Measurements from ENCODE around the gene METTL8.

DNA sequence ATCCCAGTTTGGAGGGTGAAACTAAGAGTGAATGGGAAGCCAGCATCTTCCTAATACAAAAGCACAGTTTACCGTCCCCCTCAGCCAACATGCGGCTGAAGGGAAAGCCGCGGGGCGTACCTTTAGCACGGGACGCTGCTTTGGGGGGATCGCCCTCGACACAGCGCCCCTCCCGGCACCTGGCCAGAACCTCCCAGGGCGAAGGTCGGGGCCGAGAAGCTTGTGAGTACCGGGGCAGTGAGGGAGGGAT, at the start of gene METTL8:
- TF ChIP-seq POLR2AphosphoS5 (IDR thresholded peaks at IDR 0.05; ENCODE audit: low read depth, low read length) (peak; percentile 85), POLR2A (IDR thresholded peaks at IDR 0.05; ENCODE audit: low read depth, low read length) (peak; percentile 80), TAF1 (IDR thresholded peaks at IDR 0.05; ENCODE audit: low read depth, low read length) (peak; percentile 73), SPI1 (IDR thresholded peaks at IDR 0.05; ENCODE audit: low read depth, low read length) (no peak), PAX5 (IDR thresholded peaks at IDR 0.05; ENCODE audit: insufficient read depth, low read length, severe bottlenecking) (no peak)

Data from GM12891 (cell line).